Activated gamma-delta T cell treated with anti-CD3 and anti-CD28 coated beads, Interleukin-2, amount 50 U/mL, for 16 hours (primary cell): Measurements from ENCODE around the gene METTL15.
"Not testable (repeated sequence)": the region's sequence is repeated elsewhere in the genome, so short reads cannot be mapped to it uniquely, and the experiment has no call there.

Source experiments
- DNase-seq: peaks from one replicate; pipeline ENCODE4 v3.0.0-alpha.2; 2020; ENCODE audit warnings: low read depth

METTL15 gene

GRCh38 chr11:28107750-28108618 is at the start of gene METTL15, which contains the start of gene KIF18A:
Gene METTL15, plus strand, starts transcription at chr11:28108388. Its CDS starts 4,947 bp downstream, at chr11:28113335.
Gene KIF18A, minus strand, starts transcription at chr11:28108156. Its CDS starts 10,209 bp downstream, at chr11:28097947.
- peak; percentile 97 for DNase-seq

- no peak for DNase-seq
These were observed 36.9 kb upstream of the METTL15 start for GRCh38 chr11:28071305-28071704.

GRCh38 chr11:28072321-28072720 is 35.9 kb upstream of the METTL15 start:
- DNase-seq, result no peak

GRCh38 chr11:28077521-28077920 is 30.7 kb upstream of the METTL15 start:
- DNase-seq, result no peak

- no peak for DNase-seq
These were observed 25.1 kb upstream of the METTL15 start for GRCh38 chr11:28083118-28083517.

GRCh38 chr11:28086569-28086968 is 21.6 kb upstream of the METTL15 start:
- DNase-seq, result no peak

GRCh38 chr11:28087192-28087591 is 21.0 kb upstream of the METTL15 start:
- DNase-seq, result not testable (repeated sequence)

GRCh38 chr11:28087693-28088092 is 20.5 kb upstream of the METTL15 start:
- DNase-seq, result not testable (repeated sequence)

- no peak for DNase-seq
These were observed 18.8 kb upstream of the METTL15 start for GRCh38 chr11:28089378-28089777.

- no peak for DNase-seq
These were observed 18.0 kb upstream of the METTL15 start for GRCh38 chr11:28090052-28090749.

GRCh38 chr11:28092786-28093185 is 15.4 kb upstream of the METTL15 start:
- DNase-seq, result no peak

- no peak for DNase-seq
These were observed 9.9 kb upstream of the METTL15 start for GRCh38 chr11:28098257-28098656.

- DNase-seq, result no peak
These were observed 8.5 kb upstream of the METTL15 start for GRCh38 chr11:28099715-28100114.

GRCh38 chr11:28100665-28101064 is 7.5 kb upstream of the METTL15 start:
- DNase-seq, result no peak

- DNase-seq, result not testable (repeated sequence)
These were observed 5.9 kb upstream of the METTL15 start for GRCh38 chr11:28102300-28102699.

- no peak for DNase-seq
These were observed 3.8 kb upstream of the METTL15 start for GRCh38 chr11:28104425-28104824.

GRCh38 chr11:28104984-28105383 is 3.2 kb upstream of the METTL15 start:
- DNase-seq, result no peak

GRCh38 chr11:28105869-28106268 is 2.3 kb upstream of the METTL15 start:
- no peak for DNase-seq

- no peak for DNase-seq
These were observed 1.7 kb upstream of the METTL15 start for GRCh38 chr11:28106353-28107043.

- no peak for DNase-seq
These were observed 918 bp upstream of the METTL15 start for GRCh38 chr11:28107191-28107749.

- DNase-seq, result no peak
These were observed 770 bp downstream of the METTL15 start for GRCh38 chr11:28108958-28109357.
